Urothelium cell line (cell line): ENCODE results near the gene ADAMTSL1.

Source experiments
- DNase-seq: peaks from one replicate; pipeline ENCODE4 v3.0.0; 2011; ENCODE audit warnings: low spot score, mixed read lengths
- FAIRE-seq: peaks from 2 replicates; lab custom pipeline; 2011; peaks lifted over from hg19 to GRCh38; lab: Jason Lieb, UNC

Gene ADAMTSL1

DNA sequence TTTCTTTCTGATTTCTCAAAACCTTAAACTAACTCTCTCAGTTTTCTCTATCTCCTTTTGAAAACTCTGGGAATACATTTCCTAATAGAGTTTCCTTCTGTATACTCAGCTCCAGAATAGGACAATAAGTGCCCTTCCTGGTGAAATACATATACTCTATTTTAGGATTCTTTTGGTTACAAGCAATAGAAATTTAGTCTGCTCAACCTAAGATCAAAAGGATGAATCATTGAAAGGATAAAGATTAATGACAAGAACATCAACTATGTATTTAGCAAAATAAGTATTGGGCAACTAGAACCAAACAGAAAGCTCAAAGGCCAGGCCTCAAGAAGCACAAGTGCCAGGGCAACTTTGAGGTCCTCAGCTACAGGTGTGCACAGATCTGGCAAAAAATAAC lies 127.1 kb downstream of the ADAMTSL1 start:
- FAIRE-seq, result no peak
- no peak for DNase-seq

DNA sequence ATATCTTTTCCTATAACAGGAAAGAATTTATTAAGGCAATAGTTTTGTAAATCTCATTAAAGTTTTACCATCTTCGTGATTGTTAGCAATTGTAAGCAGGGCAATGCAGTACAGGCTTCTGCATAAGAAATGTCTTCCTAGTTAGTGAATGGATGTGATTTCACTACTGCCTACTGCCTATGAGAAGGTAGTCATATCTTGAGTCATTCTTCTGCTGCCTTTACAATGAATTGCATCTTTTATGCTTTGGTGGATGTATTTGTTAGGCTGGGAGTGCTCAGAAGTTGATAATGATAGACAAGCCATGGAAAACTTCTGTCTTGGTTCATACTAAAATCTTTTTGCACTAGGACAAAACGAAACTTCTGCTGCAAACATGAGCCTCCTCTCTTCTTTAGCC lies 128.0 kb downstream of the ADAMTSL1 start:
- FAIRE-seq (no peak), DNase-seq (no peak)

DNA sequence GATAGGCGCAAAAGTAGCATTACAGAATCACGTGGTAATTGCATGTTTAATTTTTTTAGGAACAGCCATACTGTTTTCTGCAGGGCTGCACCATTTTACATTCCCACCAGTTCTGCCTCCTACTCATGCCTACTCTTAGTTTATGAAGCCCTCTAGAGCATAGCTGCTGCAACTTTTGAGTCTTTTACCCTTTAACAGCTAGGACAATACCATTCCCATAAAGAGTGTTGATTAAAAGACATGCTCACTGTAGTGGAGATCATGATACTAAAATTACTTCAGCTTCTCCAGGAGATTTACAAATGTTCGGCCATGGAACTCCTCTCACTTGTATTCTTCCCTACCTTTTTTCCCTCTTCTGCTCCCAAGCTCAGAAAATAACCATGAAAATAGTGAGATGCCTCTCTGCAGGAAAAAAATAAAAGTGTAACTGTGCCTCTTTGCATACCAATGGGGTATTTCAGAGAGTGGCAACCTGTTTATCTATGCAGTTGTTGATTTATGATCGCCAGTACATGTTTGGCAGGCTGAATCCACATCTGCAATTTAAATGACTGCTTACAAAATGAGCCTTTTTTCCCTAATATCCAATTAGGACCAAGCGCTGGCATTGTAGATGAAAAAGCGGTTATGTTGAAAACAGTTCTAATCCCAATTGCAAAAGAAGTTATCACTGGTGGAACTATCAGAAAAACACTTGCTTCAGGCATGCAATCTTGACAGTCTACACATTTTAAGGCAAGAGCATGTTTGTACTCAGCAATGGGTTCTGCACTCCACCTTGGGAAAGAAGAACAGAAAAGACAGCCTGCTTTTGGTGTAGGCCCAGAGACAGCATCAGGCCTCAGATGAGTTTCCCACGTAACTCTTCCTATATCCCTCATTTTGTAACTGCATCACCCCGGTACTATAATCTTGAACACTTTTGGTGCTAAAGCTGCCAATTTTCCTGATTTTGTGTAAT lies 131.1 kb downstream of the ADAMTSL1 start:
- FAIRE-seq (no peak), DNase-seq (no peak)

DNA sequence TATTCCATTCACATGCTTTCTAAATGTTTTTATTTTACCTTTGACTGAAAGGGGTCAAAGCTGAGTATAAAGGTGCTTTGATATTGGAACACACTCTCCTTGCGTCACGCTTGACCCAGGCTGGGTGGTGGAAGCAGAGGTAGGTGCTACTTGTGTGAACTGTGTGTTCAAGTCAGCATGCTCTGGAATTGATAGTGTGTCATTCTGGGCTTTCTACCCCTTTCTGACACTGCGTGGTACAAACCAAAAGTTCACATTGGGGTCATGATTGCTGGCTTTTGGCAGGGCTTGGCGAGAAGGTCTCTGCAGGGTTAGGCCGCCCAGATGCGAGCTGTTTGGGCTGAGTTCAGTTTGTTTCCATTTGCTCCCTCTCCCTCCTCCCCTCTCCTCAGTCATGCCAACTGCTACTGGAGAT lies 131.8 kb downstream of the ADAMTSL1 start:
- DNase-seq (no peak), FAIRE-seq (no peak)

DNA sequence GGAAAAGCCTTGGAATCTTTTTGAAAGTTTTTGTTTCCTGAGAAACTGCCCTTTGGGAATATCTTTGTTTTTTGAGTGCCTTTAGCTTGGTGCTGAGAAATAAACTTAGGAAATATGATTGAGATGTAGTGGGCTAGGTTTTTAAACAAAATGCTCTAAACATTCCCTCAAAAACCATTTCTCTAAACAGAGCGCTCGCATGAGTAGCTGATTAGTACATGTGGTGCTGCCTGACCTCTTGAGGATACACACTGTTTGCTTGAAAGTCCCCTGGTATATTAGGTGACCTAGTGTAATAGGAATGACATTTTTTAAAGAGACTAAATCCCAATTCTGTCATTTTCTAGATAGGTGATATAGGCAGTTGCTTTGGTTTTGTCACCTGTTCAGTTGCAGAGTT lies 132.3 kb downstream of the ADAMTSL1 start:
- FAIRE-seq (no peak), DNase-seq (no peak)

DNA sequence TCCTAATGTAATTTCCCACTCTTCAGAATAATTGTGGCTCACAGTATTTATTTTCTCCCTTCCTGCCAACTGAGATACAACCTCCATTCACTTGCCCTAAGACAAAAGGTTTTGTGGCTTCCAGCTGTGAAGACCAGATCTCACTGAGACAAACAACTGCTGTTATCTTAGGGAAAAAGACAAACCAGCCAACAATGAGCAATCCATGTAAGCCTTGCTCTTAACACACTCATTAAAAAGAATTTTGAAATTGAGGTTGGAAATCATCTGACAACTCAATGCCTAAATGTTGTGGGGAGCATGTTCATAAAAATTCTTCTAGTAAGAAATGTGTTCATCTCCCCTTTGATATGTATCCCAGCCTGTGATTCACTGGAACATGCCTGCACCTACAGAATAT lies 132.9 kb downstream of the ADAMTSL1 start:
- FAIRE-seq (no peak), DNase-seq (no peak)

DNA sequence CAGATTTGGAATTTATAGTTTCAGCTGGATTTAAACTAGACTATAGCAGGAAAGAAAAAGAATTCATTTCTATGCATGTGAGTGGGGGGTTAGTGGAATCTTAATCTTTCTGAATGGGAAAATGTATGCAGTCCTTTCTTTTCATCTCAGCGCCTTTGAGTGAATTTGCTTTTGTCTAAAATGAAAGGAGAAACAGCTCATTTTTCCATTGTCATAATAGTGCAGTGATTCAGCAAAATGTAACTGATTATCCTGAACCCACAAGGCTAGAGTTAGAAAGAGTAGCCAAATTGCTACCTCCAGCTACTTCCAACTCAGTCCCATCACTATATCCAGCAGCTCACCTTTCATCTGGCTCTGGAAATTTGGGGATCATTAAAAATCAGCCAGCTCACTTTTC lies 134.4 kb downstream of the ADAMTSL1 start:
- DNase-seq (no peak), FAIRE-seq (no peak)

DNA sequence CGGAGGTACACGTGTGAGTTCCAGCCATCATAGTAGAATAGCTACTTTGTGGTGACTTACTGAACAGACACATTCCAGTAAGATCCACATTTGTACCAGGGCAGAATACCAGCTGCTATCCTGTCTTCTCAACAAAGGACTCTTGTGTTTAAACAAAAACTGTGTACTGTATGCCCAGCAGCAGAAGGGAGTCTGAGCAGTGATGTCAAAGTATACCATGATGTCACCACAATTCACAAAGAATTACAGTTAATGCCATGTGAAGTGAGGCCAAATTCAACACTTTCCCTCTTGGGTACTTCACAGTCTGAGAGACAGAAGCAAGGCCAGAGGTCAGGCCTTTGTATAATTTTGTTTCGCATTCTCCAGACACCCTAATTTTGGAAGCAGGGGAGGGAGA lies 137.0 kb downstream of the ADAMTSL1 start:
- FAIRE-seq (no peak), DNase-seq (peak; percentile 4)

DNA sequence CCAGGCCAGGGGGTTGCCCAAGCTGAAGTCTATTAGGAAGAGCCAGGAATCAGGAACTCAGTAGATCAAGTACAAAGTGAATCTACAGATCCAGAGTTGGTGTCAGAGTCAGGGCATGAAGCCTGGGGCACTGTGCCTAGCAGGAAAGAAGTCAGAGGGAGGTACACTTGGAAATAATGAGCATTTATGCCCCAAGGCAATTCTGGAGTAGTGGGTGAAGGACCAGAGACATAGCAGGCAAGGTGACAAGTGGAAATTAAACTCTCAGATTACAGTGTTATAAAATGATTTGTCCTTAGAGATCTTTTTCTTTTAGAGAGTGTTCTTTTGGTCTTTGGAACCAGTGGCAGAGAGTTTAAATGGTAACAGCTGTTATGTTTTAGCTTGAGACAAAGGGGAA lies 138.0 kb downstream of the ADAMTSL1 start:
- DNase-seq, result no peak
- FAIRE-seq, result no peak

DNA sequence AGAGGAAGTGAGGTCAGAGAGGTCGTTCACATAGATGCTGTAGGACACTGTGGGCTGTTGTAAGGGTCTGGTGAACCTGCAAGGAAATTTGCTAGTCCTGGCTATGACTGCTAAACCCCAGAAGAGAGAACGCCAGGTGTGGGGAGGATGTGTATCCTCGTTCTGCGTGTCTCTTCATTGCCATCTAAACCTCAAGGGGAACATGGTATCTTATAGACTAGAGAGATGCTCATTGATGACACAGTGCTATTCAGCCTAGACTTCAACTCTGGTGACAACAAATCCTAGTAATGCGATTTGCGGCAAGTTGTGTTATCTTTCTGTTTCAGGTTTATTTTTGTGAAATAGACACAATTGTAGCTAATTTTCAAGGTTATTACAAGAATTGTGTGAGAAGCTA lies 140.2 kb downstream of the ADAMTSL1 start:
- FAIRE-seq, result no peak
- no peak for DNase-seq

DNA sequence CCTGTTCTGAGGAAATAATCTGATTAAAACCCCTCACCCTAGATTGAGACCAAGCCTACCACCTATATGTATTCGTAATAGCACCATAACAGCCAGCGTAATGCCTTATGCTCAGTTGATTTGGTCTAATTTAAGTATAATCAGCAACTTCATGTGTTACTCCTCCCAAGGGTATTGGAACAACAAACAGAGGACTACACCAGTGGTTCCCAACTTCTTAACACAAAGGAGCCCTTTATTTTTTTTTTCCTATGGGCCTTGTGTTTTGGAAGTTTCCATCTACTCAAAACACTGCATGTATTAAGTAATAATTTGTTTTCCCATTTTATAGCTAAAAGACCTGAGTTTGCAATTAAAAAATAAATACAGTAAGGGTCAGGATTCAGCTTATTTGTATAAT lies 140.7 kb downstream of the ADAMTSL1 start:
- FAIRE-seq, result no peak
- DNase-seq, result no peak

DNA sequence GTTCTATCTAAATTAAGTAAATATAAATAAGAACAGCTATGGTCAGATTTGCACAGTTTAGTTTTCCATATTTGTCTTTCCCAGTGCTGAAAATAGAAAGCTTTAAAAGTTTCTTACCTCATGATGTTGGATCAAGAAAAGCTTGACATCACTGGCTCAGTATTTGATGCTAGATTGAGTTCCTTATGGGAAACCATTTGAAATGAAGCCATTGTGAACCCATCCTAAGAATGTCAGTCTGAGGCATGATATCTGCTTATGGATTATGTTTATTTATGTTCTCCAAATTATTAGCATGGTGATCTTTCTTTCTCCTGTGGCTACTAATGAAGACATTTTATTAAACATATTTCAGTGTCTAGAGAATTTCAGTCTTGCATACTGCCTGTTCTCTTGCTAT lies 143.0 kb downstream of the ADAMTSL1 start:
- FAIRE-seq (no peak), DNase-seq (no peak)

DNA sequence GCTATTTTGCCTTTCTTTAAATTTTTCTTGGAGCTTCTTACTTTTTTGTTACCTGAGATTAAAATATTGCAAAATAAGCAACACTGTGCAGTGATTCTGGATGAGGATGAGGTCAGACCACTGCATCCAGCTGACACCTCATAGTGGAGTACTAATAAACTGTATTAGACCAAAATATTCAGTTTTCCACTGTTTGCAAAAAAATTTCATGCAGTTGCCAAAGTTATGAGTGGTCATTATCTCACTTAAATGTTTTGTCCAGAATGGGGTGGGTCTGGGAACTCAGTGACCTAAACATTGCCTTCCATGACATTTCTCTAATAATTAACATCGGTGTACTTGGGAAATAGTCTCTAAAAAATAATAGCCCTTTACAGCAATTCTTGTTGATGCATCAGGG lies 143.8 kb downstream of the ADAMTSL1 start:
- DNase-seq, result no peak

DNA sequence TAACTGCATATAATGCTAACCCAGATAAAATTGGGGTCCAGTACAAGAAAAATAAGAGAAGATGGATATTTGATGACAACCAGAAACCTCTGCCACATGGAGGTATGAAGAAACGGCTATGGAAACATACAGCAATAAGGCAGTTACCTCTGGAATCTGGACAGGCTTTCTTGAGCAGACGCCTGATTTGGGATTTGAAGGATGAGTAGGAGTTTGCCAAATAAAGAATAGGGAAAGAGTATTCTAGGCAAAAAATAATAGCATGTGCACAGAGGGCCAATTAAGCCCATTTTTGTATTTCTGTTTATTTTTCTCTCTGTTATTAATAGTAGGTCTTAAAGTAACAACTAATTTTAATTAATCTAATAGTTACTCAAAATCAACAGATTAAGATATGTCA lies 144.9 kb downstream of the ADAMTSL1 start:
- DNase-seq, result no peak
- FAIRE-seq, result no peak

More for the DNA sequence above, 143.8 kb downstream of the ADAMTSL1 start:
- FAIRE-seq, result no peak

DNA sequence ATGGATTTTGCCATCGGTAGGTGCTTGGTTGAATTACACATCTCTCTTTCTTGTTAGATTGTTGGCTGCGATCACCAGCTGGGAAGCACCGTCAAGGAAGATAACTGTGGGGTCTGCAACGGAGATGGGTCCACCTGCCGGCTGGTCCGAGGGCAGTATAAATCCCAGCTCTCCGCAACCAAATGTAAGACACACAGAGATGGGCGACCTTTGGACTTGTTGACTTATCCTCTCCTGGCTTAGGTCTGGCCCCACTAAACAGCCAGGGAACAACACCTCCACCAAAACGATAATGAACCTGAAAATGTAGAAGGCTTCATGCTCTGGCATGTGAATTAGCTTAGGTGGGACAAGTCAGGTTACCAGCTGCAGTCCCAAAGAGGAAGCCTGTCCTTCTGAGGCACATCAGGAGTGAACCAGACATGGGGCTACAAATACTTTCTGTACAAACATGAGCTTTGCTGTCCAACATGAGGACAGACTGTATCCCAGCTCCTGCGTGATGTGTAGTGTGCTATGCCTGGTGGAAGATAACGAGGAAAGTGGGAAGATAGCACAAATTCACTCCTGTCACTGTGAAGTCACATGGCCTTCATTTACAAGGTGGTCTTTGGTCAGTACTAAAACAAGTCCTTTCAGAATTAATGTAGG lies 148.4 kb downstream of the ADAMTSL1 start:
- FAIRE-seq, result no peak
- no peak for DNase-seq

DNA sequence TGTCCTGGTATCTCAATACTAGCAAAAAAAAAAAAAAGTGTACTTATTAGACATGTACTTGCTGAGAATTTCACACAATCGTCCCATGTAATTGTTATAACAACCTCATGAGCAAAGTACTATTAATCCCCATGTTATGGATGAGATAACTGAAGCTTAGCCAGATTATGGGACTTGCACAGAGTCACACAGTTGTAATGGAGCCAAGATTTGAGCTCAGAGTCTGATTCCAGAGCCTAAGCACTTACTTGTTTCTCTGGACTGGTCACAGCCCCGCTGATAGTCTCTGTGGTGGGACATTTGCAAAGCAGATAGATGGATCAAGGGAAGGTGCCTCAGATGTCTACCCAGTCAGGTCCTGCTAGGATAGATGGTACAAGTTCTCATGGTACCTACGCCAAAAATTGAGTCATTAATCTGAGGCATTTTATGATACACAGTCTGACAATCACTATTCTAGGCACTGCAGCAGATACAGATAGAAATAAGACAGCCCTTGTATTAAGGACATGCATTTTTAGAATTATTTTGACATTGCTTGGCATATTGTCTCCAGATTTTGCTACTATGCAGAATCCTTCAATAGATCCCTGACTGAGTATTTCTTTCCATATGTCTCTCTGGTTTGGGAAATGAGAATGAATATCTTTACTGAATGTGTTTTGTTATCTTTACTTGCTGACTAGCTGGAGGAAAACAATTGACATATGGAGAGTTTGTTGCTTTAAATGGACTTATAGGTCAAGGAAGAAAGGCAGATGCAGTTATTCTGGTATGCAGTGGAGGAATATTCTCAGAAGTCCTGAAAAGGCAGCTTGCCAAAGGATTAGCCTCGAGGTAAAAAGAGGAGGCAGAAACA lies 149.5 kb downstream of the ADAMTSL1 start:
- FAIRE-seq, result no peak

DNA sequence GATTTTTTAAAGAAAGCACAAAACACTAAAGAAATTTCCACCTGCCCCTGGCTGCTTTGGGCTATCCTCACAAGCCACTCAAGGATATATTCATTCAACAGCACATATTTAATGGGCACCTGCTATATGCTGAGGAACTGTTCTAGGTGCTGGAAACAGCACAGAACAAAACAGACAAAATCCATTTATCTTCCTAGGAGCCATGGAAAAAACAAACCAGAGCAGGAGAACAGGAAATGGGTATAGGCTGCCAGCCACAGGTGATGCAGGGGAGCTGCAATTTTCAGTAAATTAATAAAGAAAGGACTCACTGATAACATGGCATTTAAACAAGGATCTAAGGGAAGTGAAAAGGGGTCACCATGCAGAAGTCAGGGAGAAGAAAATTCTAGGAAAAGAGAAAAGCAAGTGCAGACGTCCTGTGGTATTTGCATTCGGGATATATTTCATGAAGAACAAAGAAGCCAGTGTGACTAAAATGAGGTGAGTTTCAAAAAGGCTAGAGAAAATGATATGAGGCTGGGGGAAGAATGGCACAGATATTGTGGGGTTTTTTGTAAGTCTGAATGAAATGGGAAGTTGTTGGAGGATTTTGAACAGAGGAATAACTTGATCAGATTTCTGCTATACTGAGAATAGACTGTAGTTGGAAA lies 152.2 kb downstream of the ADAMTSL1 start:
- DNase-seq (no peak), FAIRE-seq (no peak)

More for the DNA sequence above, 149.5 kb downstream of the ADAMTSL1 start:
- DNase-seq, result no peak

DNA sequence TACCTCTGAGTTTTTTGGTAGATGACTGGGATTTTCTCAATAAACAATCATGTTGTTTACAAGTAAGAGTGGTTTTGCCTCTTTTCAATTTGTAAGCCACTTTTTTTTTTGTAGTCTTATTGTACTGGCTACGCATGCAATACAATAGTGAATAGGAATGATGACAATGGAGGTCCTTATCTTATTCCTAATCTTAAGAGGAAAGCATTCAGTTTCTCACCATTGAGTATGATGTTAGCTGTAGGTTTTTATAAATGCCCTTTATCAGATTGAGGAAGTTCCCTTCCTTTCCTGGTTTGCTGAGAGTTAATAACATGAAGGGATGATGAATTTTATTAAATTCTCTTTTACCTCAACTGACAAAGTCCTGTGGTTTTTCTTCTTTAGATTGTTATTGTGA lies 155.2 kb downstream of the ADAMTSL1 start:
- FAIRE-seq (no peak), DNase-seq (no peak)

DNA sequence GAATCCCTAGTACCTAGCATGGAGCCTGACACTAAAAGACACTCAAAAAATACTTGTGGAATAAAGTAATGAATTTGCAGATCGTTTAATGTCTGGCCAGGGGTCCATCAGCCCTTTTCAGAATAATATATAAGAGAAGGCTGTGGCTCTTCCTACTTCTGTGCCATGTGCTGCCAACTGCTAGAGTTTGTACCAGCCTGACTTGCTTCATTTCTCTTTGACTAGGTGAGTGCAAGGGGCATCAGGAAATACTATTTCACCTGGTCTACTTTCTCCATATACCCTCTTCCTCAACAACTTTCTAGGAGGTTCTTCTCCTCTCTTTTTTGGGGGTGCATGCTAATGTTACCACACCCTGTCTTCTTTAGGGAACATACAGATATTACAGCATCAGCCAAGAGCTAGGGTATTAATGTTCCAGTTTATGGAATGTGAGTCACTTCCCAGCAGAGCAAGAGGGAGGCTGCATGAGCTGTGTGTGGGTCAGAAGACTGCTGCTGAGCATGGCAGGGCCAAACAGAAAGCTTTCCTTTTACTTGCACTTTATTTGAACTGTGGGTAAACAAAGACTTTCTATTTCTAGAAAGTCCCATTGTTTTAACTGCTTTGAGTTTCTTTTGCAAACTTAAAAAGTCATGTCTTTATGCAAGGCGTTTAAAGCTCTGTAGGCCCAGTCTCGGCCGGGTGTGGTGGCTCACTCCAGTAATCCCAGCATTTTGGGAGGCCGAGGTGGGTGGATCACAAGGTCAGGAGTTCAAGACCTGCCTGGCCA lies 158.9 kb downstream of the ADAMTSL1 start:
- DNase-seq (peak; percentile 41), FAIRE-seq (no peak)

DNA sequence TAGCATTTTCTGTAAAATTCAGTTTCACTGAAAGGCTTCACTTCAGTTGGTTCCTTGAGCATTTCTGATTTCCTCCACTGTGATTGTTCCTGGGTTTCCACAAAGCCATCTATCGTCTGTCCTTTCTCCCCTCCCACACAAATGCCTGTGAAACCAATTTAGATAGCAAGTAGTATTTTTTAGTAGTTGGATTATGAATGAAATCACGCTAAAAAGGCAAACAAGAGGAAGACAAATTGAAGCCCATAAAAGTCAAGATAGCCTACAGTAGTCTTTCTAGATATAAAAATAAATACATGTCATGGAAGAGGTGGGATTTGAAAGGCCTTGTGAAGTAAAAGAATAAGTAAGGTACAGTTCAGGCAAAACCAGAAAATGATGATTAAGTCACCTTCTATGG lies 162.8 kb downstream of the ADAMTSL1 start:
- no peak for DNase-seq
- FAIRE-seq, result no peak
